ENCODE measurements around the gene VASH1. TPM values are rescaled to one million over a fixed set of nuclear protein-coding genes. Genes with fewer than 3 reads are reported as not detected.

Gene VASH1
- total RNA-seq: 3.1 and 6.3 TPM in 2 replicates

DNA sequence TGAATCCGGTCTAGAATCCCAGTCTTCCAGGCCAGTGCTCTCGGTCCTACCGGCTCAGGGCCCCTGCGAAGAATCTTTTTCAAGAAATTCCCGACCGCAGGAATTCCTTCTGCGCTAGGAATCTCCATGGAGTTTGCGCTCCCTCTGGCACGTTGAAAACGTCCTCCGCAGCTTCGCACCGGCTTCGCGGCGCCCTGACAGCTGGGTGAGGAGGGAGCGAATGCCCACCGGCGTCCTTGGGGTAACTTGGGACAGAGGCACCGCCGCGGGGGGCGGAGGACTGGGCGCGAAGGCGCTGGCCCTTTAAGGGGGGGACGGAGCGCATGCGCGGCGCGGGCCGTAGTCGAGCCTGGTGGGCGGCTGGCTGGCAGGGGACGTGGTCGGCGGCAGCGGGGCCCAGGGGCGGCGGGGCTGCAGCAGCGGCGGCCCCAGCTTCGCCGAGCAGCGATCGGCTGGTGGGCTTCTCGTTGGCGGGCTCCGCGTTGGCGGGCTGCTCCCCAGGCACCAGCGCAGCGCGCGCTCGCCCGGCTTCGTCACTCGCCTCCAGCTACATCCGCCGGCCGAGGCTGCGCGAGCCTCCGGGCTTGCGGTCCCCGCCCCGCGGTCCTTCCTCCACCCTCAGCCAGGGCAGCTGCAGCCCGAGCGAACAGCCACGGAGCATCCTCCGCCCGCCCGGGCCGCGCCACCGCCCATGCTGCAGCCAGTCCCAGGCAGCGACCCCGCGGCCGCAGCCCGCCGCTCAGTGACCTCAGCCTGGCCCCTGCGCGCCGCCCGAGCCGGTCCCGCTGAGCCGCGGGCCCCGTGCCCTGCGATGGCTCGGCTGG, at the start of gene VASH1:
TSS of gene VASH1 (plus strand) at position 333 of the 824 bp plus-strand sequence. CDS start 1,354 bp downstream, outside the sequence.

DNA sequence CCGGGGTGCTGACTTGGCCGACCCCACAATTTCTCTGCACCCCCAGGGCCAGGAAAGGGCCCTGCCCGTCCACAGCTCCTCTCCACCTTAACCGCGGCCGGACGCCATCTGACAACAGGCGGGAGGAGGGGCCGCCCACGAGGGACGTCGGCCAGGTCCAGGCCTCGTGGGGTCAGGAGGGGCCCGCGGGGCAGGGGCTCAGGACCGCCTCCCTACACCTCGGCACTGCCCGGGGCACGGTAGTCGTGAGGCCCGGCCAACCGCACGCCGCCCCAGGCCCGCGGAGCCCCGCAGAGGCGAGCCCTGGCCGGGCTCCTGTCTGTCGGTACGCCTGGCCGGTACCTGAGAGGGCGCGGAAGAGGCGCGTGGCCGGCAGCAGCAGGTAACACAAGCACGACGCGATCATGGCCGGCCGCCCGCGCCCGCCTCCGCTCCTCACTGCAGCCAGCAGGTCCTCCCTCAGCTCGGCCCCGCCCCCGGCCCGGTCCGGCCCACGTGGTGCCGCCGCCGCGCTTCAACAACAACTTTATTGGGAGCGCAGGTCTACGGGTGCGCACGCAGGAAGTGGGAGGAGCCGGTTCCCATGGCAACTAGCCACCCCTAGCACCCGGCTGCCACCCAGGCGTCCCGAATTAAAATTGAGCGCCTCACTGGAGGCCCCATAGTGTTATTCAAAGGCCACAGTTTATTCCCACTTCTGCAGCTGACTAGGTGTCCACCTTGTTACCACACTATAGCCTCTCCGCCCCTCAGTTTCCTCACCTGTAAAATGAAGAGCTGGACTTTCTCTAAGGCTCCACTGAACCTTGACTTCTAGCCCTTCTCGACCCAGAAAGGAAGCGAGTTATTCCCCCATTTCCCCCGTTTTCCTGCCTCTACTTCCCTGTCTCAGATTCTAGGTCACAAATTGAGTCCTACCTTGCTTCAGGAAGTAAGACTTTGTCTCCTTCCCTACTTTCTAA, 51.4 kb downstream of the VASH1 start, which contains the start of gene ANGEL1:
TSS of gene ANGEL1 (minus strand) at position 461 of the 962 bp plus-strand sequence. CDS start at position 406, 55 bp downstream.

GRCh38 chr14:76826122-76826521, 64.9 kb downstream of the VASH1 start, which contains the start of gene LRRC74A:
LRRC74A (plus strand) TSS chr14:76826408; CDS start chr14:76826698, 290 bp downstream.

Other genes starting within 250 kb of the VASH1 start
- gene ANGEL1, start 51.4 kb downstream of the VASH1 start, total RNA-seq: 7.7 and 10.6 TPM in 2 replicates
- gene LRRC74A, start 64.9 kb downstream of the VASH1 start, total RNA-seq: not detected in 2 replicates